Measurements from ENCODE around the gene FLT1. TPM values are rescaled to one million over a fixed set of nuclear protein-coding genes. Genes with fewer than 3 reads are reported as not detected.

FLT1 gene
- total RNA-seq, 1 donor from 2014 or later: not detected

DNA sequence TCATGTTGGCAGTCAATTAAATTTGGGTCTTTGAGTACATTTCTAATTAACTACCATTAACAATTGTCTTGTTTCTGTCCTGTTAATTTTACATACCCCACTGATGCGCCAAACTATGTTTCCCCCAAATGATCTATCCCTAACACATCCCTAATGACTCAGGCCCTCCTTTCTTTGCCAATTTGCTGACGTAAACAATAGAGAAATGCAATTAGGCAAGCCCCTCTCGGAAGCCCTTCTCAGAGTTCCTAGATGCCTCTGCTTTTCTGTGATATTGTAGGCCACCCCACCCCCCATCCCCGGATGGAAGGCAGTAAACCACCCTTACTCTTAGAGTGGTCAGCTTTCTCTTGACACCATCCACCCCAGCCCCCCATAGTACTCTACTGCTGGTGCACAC is 74.2 kb downstream of the FLT1 start:
- no peak overlapping the region for H3K27ac Mint-ChIP-seq (ENCODE audit: unreplicated experiment)

DNA sequence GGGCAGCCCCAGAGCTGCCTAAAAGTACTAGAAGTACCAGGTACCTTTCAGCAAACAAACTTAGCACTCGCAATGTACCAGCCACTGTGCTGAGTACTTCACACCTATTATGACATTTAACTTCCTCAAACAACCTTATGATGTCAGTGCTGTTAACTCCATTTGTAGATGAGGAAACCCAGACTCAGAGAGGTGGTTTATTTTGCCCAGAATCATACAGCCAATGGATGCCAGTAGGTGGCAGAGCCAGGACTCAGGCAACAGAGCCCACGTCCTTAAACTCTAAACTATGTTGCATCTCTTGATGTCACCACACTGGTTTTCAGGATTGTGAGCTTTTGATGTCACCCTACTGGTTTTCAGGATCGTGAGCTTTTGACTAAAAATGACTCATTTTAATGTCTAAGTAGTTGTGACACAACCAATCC is 78.9 kb downstream of the FLT1 start:
- Mint-ChIP-seq H3K9me3 (peaks cover 2% of the 10 kb centered on the region), H3K27me3 (ENCODE audit: low read depth) (no peaks in the 10 kb centered on the region), H3K4me1 (no peaks in the 10 kb centered on the region), H3K27ac (ENCODE audit: unreplicated experiment) (no peak overlapping the region), H3K36me3 (ENCODE audit: low read depth) (no peaks in the 10 kb centered on the region), H3K4me3 (no peak overlapping the region)
- TF ChIP-seq, protein P1, sequence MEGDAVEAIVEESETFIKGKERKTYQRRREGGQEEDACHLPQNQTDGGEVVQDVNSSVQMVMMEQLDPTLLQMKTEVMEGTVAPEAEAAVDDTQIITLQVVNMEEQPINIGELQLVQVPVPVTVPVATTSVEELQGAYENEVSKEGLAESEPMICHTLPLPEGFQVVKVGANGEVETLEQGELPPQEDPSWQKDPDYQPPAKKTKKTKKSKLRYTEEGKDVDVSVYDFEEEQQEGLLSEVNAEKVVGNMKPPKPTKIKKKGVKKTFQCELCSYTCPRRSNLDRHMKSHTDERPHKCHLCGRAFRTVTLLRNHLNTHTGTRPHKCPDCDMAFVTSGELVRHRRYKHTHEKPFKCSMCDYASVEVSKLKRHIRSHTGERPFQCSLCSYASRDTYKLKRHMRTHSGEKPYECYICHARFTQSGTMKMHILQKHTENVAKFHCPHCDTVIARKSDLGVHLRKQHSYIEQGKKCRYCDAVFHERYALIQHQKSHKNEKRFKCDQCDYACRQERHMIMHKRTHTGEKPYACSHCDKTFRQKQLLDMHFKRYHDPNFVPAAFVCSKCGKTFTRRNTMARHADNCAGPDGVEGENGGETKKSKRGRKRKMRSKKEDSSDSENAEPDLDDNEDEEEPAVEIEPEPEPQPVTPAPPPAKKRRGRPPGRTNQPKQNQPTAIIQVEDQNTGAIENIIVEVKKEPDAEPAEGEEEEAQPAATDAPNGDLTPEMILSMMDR (conservative IDR thresholded peaks at IDR 0.05): no peak
- DNase-seq (ENCODE audit: low read depth, low spot score): no peak

More for the DNA sequence above, 74.2 kb downstream of the FLT1 start:
- Mint-ChIP-seq H3K27me3 (ENCODE audit: low read depth) (no peaks in the 10 kb centered on the region), H3K9me3 (peaks cover 2% of the 10 kb centered on the region), H3K4me1 (no peaks in the 10 kb centered on the region), H3K36me3 (ENCODE audit: low read depth) (no peaks in the 10 kb centered on the region), H3K4me3 (no peak overlapping the region)
- TF ChIP-seq, protein P1 (conservative IDR thresholded peaks at IDR 0.05): no peak
- DNase-seq (ENCODE audit: low read depth, low spot score): no peak

DNA sequence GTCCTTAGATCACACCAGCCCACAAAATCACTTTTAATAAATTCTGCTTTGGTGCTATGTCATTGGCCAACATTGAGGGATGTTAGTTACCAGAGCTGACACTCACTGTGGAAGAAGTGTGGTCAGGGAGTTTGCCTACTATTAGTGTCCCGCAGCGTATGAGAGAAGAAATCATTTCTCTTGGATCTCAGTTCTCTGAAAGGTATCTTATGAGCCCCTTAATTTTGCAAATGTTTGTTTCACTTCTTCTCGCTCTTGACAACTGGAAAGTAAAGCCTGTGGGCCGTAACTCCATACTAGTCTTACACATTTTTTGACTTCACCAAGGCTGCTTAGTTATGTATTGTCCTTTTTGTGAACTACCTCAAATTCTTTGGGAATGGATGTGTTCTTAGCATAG is 80.9 kb downstream of the FLT1 start:
- H3K27ac Mint-ChIP-seq (ENCODE audit: unreplicated experiment): no peak overlapping the region
- TF ChIP-seq, protein P1 (conservative IDR thresholded peaks at IDR 0.05): no peak
- H3K4me3 Mint-ChIP-seq: no peak overlapping the region

DNA sequence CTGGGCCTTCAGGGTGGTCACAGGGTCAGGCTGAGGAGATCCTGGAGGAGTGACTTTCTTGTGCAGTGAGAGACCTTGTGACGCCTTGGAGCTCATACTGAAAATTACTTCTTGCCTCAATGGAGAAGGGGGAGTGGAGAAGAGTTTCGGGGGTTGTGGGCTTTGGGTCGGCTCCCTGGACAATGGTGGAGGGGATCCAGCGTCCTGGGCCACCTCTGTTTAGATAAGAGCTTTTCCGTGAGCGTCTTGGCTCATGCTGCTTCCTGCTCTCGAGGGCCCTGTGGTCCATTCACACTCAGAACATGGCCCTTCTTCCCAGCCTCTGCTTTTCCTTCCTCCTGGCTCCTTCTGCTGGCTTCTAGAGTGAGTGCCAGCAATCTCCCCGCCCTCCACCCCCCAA is 81.9 kb downstream of the FLT1 start:
- no peak overlapping the region for H3K27ac Mint-ChIP-seq (ENCODE audit: unreplicated experiment)
- no peak for DNase-seq (ENCODE audit: low read depth, low spot score)
- no peaks in the 10 kb centered on the region for H3K9me3 Mint-ChIP-seq
- H3K4me1 Mint-ChIP-seq: peaks cover 15% of the 10 kb centered on the region
- H3K27me3 Mint-ChIP-seq (ENCODE audit: low read depth): no peaks in the 10 kb centered on the region
- TF ChIP-seq, protein P1 (conservative IDR thresholded peaks at IDR 0.05): no peak
- no peaks in the 10 kb centered on the region for H3K36me3 Mint-ChIP-seq (ENCODE audit: low read depth)
- H3K4me3 Mint-ChIP-seq: no peak overlapping the region

More for the DNA sequence above, 80.9 kb downstream of the FLT1 start:
- Mint-ChIP-seq H3K4me1 (peaks cover 5% of the 10 kb centered on the region), H3K27me3 (ENCODE audit: low read depth) (no peaks in the 10 kb centered on the region), H3K9me3 (no peaks in the 10 kb centered on the region), H3K36me3 (ENCODE audit: low read depth) (no peaks in the 10 kb centered on the region)
- no peak for DNase-seq (ENCODE audit: low read depth, low spot score)

DNA sequence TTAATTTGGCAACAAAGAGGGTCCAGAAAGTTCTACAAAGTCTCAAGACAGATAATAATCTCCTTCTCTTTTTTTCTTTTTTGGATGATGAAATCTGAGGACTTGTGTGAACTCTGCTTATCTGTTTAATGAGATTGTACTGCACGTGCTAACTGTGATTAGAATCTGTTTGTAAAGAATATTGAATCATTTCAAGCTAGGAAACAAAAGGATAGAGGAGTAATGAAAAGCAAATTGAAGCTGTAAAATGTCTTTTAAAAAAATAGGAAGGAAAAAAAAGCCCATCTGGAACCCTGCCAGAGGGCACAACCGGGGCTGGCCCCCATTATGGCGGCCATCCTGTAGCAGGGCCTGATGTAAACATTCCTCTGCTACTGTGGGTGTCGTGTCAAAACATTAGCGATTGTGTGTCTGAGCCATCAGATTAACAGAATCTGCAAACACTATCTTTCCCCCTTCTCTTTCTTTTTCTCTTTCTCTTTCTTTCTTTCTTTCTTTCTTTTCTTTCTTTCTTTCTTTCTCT is 83.0 kb downstream of the FLT1 start:
- DNase-seq (ENCODE audit: low read depth, low spot score): no peak
- Mint-ChIP-seq H3K27ac (ENCODE audit: unreplicated experiment) (no peak overlapping the region), H3K4me1 (peaks cover 18% of the 10 kb centered on the region), H3K4me3 (no peak overlapping the region), H3K27me3 (ENCODE audit: low read depth) (no peaks in the 10 kb centered on the region), H3K36me3 (ENCODE audit: low read depth) (no peaks in the 10 kb centered on the region), H3K9me3 (no peaks in the 10 kb centered on the region)
- TF ChIP-seq, protein P1 (conservative IDR thresholded peaks at IDR 0.05): no peak

Data from neural crest cell (in vitro differentiated cells).